K562 (cell line): ENCODE data around the gene CHCT1. TPM values are rescaled to one million over a fixed set of nuclear protein-coding genes. Genes with fewer than 3 reads are reported as not detected.

ENCODE experiments used
- ATAC-seq: fragments of 200-7000 bp; cut with Tn5 transposase; 3 replicates; pipeline ENCODE4 v1.9.1; 2020; ENCODE audit warnings: moderate library complexity
- BruUV-seq: library from RNA; stranded (reverse); fragments of 400-500 nt; replicated peaks from 2 replicates; lab custom pipeline; 2021; lab: Mats Ljungman, UMichigan
- CTCF ChIA-PET: fragments of 300-600 bp; formaldehyde crosslinking; extraction: SDS; loops from one replicate; lab custom pipeline; 2021; ENCODE audit warnings: low intra/inter-chr PET ratio; lab: Yijun Ruan, JAX
- POLR2A ChIA-PET: fragments of 300-600, 350-650 bp; sonication (Branson Sonifier 250); formaldehyde crosslinking; extraction: SDS; loops from one replicate; lab custom pipeline; 2021; ENCODE audit warnings: antibody characterized with exemption, inconsistent platforms; lab: Yijun Ruan, JAX
- DNase-seq, 4 experiments: peaks; one replicate each; pipeline versions ENCODE4 v3.0.0 to v3.0.0-alpha.2; 2011 to 2018; ENCODE audit warnings: low spot score in 3 of 4, mixed read lengths in 3 of 4; ENCODE audit errors: extremely low read depth in 1 of 4
- FAIRE-seq: peaks from 2 replicates; lab custom pipeline; 2011; peaks lifted over from hg19 to GRCh38; lab: Jason Lieb, UNC
- H2AFZ ChIP-seq: 2 replicates; pipeline ENCODE4 v1.6.0; 2011; ENCODE audit warnings: low read depth, low read length, control low read depth, inconsistent platforms
- H3K27ac ChIP-seq: fragments of 200-600 bp; 3 replicates; pipeline ENCODE4 v1.8.0; 2011; ENCODE audit warnings: low read depth, mild to moderate bottlenecking, control low read depth, inconsistent platforms, low read length, moderate library complexity, mixed read lengths; ENCODE audit errors: extremely low read depth
- H3K27me3 ChIP-seq, 2 experiments: fragments of 300-600 bp in 1 of 2; 2 replicates in 1 of 2; 3 replicates in 1 of 2; pipeline versions ENCODE4 v1.6.0 to v1.8.0; 2011; ENCODE audit warnings: inconsistent platforms in 2 of 2, low read length in 2 of 2, mild to moderate bottlenecking in 1 of 2, mixed read lengths in 1 of 2, moderate library complexity in 1 of 2; ENCODE audit not compliant: control insufficient read depth in 2 of 2, insufficient read depth in 2 of 2
- H3K36me3 ChIP-seq: fragments of 300-600 bp; 3 replicates; pipeline ENCODE4 v1.8.0; 2011; ENCODE audit warnings: mild to moderate bottlenecking, low read length, inconsistent platforms; ENCODE audit not compliant: control insufficient read depth, insufficient read depth
- H3K4me1 ChIP-seq, 2 experiments: fragments of 200-600 bp in 1 of 2; replicated peaks in 1 of 2; 2 replicates in 1 of 2; 3 replicates in 1 of 2; pipeline versions ENCODE4 v1.5.1 to v1.8.0; 2011; ENCODE audit warnings: inconsistent platforms in 2 of 2, low read length in 2 of 2, mild to moderate bottlenecking in 1 of 2, mixed read lengths in 1 of 2, moderate library complexity in 1 of 2; ENCODE audit not compliant: control insufficient read depth in 2 of 2, insufficient read depth in 2 of 2
- H3K4me2 ChIP-seq: 2 replicates; pipeline ENCODE4 v1.6.1; 2011; ENCODE audit warnings: low read length, control low read depth, inconsistent platforms, mixed read lengths; ENCODE audit not compliant: insufficient read depth
- H3K4me3 ChIP-seq: fragments of 200-600 bp; sonication (generic), shearing (Covaris generic); 2 replicates; pipeline ENCODE4 v1.5.1; 2016; ENCODE audit warnings: control low read depth, inconsistent platforms
- H3K79me2 ChIP-seq: fragments of 200-600 bp; 3 replicates; pipeline ENCODE4 v1.8.0; 2011; ENCODE audit warnings: low read length, inconsistent platforms; ENCODE audit not compliant: control insufficient read depth, insufficient read depth
- H3K9ac ChIP-seq, 2 experiments: 2 replicates each; pipeline versions ENCODE4 v1.6.0 to v1.6.1; 2011; ENCODE audit warnings: low read depth in 2 of 2, low read length in 2 of 2, control low read depth in 1 of 2, inconsistent platforms in 1 of 2, mild to moderate bottlenecking in 1 of 2, mixed read lengths in 1 of 2; ENCODE audit not compliant: insufficient read depth in 1 of 2
- H3K9me1 ChIP-seq: one replicate; pipeline ENCODE4 v1.6.0; 2011; ENCODE audit warnings: inconsistent platforms, mild to moderate bottlenecking, low read length, moderate library complexity; ENCODE audit not compliant: control insufficient read depth, insufficient read depth
- H3K9me3 ChIP-seq: replicated peaks from 2 replicates; pipeline ENCODE4 v1.5.1; 2011; ENCODE audit warnings: low read depth, low read length, inconsistent platforms; ENCODE audit not compliant: control insufficient read depth, insufficient read depth
- H4K20me1 ChIP-seq: replicated peaks from 2 replicates; pipeline ENCODE4 v1.6.1; 2011; ENCODE audit warnings: low read length, inconsistent platforms, mixed read lengths; ENCODE audit not compliant: control insufficient read depth, insufficient read depth
- ELF4 ChIP-seq: fragments of 450-650 bp; formaldehyde crosslinking; IDR thresholded peaks from 2 replicates; pipeline ENCODE4 v1.4.0; 2022; ENCODE audit warnings: missing genetic modification characterization
- ERF ChIP-seq: fragments of 450-650 bp; formaldehyde crosslinking; IDR thresholded peaks from 2 replicates; pipeline ENCODE4 v1.4.0; 2020; ENCODE audit warnings: mild to moderate bottlenecking, mixed read lengths
- HEY1 ChIP-seq: fragments of 250-450 bp; sonication (Bioruptor Pico); IDR thresholded peaks from 2 replicates; pipeline ENCODE4 v1.5.0; 2020; ENCODE audit warnings: mild to moderate bottlenecking, moderate library complexity, borderline replicate concordance
- TCF7 ChIP-seq: sonication (generic); IDR thresholded peaks from 2 replicates; pipeline ENCODE4 v1.6.1; 2016; ENCODE audit warnings: antibody characterized with exemption, borderline replicate concordance
- ZBTB11 ChIP-seq, 3 experiments: fragments of 200-800 bp in 1 of 3; fragments of 250-450 bp in 1 of 3; fragments of 450-650 bp in 1 of 3; sonication (Bioruptor Pico) in 1 of 3; sonication (Bioruptor generic) in 1 of 3; formaldehyde crosslinking in 1 of 3; IDR thresholded peaks; 2 replicates each; pipeline versions ENCODE4 v1.6.1 to v1.8.0; 2016 to 2022; ENCODE audit warnings: mild to moderate bottlenecking in 2 of 3, missing genetic modification characterization in 2 of 3, missing compliant biosample characterization in 1 of 3, moderate library complexity in 1 of 3
- WGBS: fragments of 100-300 bp; shearing (Covaris generic); methylation state at CpG from one replicate; pipeline ENCODE4 v1.1.6; 2016; ENCODE audit warnings: low coverage, mixed read lengths; ENCODE audit not compliant: insufficient coverage; ENCODE audit errors: missing lambda C conversion rate; 5-methylcytosine and 5-hydroxymethylcytosine counted together
- in situ Hi-C: fragments of 300-500 bp; cut with MboI; formaldehyde crosslinking; loops from 4 replicates; pipeline ENCODE4 v1.15.0; 2018; ENCODE audit warnings: inconsistent platforms, mixed read lengths
- intact Hi-C: fragments of 100-400 bp; cut with micrococcal nuclease; formaldehyde crosslinking; loops from 2 replicates; pipeline ENCODE4 v1.14.2; 2022
- polyA plus RNA-seq, 8 experiments: library from polyadenylated mRNA; depleted of rRNA in 4 of 8; stranded (reverse) in 5 of 8; unstranded in 3 of 8; fragments of >200 nt; fragmentation: Nextera tagmentation in 2 of 8; fragmentation: Illumina TruSeq in 1 of 8; extraction: Ambion mirVana in 2 of 8; extraction: Trizol in 1 of 8; gene quantifications; 2 replicates each; pipeline versions ENCODE4 v1.2.1 to v1.2.3, GENCODE V29; 2011 to 2014; ENCODE audit warnings: inconsistent platforms in 1 of 8, missing spikeins in 1 of 8
- total RNA-seq, 7 experiments: library from RNA; depleted of rRNA in 6 of 7; stranded (reverse); fragments of >200 nt in 6 of 7; fragmentation: Illumina TruSeq in 2 of 7; extraction: Trizol in 2 of 7; gene quantifications; 2 replicates each; pipeline versions ENCODE4 v1.2.1 to v1.2.3, GENCODE V29; 2011 to 2021; ENCODE audit warnings: low replicate concordance in 1 of 7

Gene CHCT1
- total and polyA plus RNA-seq, 9 of the 15 experiments (the other 6 are each of a cell fraction or from before 2014, with no cell fraction given), result not detected

DNA sequence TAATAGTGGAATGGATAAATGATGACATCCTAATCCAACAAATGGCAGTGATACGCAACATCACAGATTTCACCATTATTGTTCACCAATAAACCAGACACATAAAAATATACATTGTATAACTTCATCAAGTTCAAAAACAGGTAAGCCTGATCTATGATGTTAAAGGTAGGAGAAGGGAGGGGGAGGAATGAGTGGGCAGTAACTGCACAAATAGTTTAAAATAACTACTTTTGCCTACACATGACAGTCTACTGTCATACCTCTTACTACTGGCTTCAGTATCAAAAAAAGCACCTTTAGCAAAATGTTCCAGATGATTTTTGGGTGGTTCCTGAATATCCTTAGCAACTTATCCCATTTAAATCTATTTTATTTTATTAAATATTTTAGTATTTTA, 28.8 kb downstream of the CHCT1 start:
- POLR2A ChIA-PET, result no interaction called here
- TF ChIP-seq HEY1 (no peak), ELF4 (no peak), TCF7 (no peak), ERF (no peak), ZBTB11 (CRISPR knock-in tag; IDR thresholded peaks at IDR 0.05) (peak in 1 of 3 experiments; percentile 83; a peak in 2 of 6 replicates)
- TF ChIP-seq, all 486 proteins: peak for 1
- Histone ChIP-seq H2AFZ (no peak overlapping the region), H3K9me1 (no peaks in the 10 kb centered on the region), H3K9ac (no peak overlapping the region), H4K20me1 (no peaks in the 10 kb centered on the region), H3K4me2 (no peak overlapping the region), H3K79me2 (no peaks in the 10 kb centered on the region), H3K4me3 (no peak overlapping the region), H3K9me3 (no peaks in the 10 kb centered on the region), H3K4me1 (no peaks in the 10 kb centered on the region), H3K27ac (no peak overlapping the region), H3K36me3 (peaks cover 31% of the 10 kb centered on the region; the same call in 1 of the 3 replicates), H3K27me3 (no peaks in the 10 kb centered on the region)
- intact Hi-C loops, result no loop called here
- CTCF ChIA-PET, result no interaction called here
- no peak for DNase-seq
- no peak for ATAC-seq
- FAIRE-seq, result no peak
- 94% methylated on average over 1 of the region's 1 CpG for WGBS
- BruUV-seq, result no TSS peak
- in situ Hi-C loops, result no loop called here
